IPS-11a (cell line): ENCODE results near the gene NKRF.

ENCODE experiments used
- H3K4me3 ChIP-seq: one replicate; pipeline ENCODE4 v1.5.1; 2013; ENCODE audit warnings: low read depth, low read length, control low read depth

Gene NKRF

GRCh38 chrX:119617517-119618164 lies 11.4 kb upstream of the NKRF start:
- no peak overlapping the region for H3K4me3 ChIP-seq

GRCh38 chrX:119614776-119615175 lies 8.6 kb upstream of the NKRF start:
- no peak overlapping the region for H3K4me3 ChIP-seq

GRCh38 chrX:119607018-119607389 lies 780 bp upstream of the NKRF start:
- no peak overlapping the region for H3K4me3 ChIP-seq

- H3K4me3 ChIP-seq: peak overlapping the region; percentile 85
These were observed 552 bp downstream of the NKRF start for GRCh38 chrX:119605464-119606279.

- peak overlapping the region; percentile 35 for H3K4me3 ChIP-seq
These were observed 1.3 kb downstream of the NKRF start for GRCh38 chrX:119604766-119605463.

DNA sequence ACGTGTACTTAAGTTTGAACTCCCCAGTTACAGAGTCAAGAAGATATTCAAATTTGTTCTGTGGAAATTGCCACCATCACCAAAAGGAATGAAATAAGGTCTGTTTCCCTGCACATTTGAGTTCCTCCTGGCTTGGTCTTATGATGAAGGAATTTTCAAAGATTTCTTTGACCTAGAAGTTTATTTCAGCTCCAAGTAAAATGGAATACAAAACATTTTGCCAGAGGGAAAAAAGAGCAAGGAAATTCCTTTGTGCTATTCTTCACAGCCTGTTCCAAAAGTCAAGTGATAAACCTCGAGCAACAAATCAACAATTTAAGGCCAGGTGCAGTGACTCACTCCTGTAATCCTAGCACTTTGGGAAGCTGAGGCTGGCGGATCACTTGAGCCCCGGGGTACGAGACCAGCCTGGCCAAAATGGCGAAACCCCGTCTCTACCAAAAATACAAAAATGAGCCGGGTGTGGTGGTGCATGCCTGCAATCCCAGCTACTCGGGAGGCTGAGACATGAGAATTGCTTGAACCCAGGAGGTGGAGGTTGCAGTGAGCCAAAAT lies 3.4 kb downstream of the NKRF start:
- no peak overlapping the region for H3K4me3 ChIP-seq

DNA sequence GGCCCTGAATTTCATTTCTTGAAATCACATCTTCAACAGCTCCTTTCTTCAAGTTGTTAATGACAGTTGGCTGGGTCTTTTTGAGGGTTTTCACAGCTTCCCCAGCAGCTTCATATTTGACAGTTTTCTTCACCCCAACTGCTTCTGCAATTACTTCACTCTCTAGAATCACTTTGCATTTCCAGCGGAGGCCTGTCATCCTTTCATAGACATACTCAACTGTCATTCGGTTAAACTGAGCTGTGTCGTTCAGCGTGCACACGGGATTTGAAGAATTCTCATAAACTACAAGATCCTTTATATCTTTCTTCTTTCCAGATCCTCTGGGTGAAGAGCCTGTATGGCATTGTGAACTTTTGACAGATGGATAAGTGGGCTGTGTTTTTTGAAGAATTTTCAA lies 16.4 kb downstream of the NKRF start:
- H3K4me3 ChIP-seq: no peak overlapping the region

GRCh38 chrX:119583431-119584059 lies 22.7 kb downstream of the NKRF start:
- no peak overlapping the region for H3K4me3 ChIP-seq

GRCh38 chrX:119579414-119579813 lies 26.8 kb downstream of the NKRF start:
- no peak overlapping the region for H3K4me3 ChIP-seq

DNA sequence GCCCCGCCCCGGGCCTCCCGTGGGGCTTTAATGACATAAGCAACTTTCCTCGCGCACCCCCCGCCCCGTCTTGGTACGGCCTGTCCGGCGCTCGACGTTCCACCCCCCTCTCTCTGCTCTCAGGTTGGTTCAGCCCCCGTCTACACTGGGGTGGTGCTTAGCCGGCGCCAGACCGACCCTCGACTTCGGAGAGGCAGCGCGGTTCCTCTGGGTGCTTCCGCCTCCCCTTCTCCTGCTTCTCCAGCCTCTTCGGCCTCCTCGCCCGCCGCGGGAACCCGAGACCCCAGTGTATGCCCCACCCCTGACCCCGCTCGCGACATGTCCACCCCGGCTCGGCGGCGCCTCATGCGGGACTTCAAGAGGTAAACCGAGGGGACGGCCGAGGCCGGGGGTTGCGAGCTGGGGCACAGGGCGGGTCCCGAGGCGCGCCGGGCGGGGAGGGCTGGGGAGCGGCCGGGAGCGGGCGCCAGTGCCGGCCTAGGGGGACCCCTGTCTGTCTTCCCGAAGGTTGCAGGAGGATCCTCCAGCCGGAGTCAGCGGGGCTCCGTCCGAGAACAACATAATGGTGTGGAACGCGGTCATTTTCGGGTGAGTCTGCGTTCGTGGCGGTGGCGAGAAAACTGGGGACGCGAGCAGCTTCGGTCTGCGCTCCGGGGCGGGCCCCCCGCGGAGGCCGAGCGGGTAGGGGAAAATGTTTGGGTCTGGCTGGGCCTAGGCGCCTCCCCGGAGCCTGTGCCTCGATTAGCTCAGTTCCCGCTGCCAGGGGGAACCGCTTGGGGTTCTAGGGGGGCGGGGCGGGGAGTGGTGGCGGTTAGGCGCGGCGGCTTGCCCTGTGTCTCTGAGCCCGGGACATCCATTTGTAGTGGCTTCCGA lies 31.6 kb downstream of the NKRF start, which contains the start of gene UBE2A:
UBE2A (plus strand) TSS at position 170 of the 873 bp plus-strand sequence; CDS start at position 319, 149 bp downstream.
- H3K4me3 ChIP-seq: peak within 1 kb of the TSS; percentile 61

DNA sequence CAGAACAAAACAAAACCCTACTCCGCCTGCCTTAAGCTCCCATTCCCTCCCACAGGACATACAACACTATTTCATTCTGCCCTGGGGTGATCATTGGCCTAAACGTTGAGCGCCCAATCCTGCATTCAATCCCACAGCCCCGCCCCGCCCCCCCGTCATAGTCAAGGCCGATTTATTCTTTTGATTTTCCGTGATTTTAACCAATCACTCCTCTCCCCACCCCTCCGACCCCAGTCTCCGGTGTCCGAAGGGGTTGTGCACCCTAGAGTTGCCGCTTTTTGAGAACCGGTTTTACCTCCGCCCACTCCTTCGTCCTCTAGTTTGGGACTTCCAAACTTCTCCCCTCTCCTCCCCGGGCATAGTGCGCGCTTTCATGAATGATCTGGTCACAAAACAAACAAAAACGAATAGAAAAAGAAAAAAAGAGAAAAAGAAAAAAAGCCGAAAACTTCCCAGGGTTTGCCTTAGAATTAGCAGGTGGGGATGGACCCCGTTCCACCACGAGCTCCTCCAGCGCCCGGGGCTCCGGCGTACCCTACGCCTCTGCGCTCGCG lies 32.3 kb downstream of the NKRF start:
- H3K4me3 ChIP-seq: peak overlapping the region; percentile 61

GRCh38 chrX:119573222-119573621 lies 33.0 kb downstream of the NKRF start:
- peak overlapping the region; percentile 24 for H3K4me3 ChIP-seq

GRCh38 chrX:119570351-119570835 lies 35.8 kb downstream of the NKRF start:
- H3K4me3 ChIP-seq: no peak overlapping the region

GRCh38 chrX:119565107-119565663 lies 41.0 kb downstream of the NKRF start, which contains the start of gene STEEP1:
STEEP1 (minus strand) TSS chrX:119565409; CDS start chrX:119565355, 54 bp downstream.
- peak within 1 kb of the TSS; percentile 72 for H3K4me3 ChIP-seq

DNA sequence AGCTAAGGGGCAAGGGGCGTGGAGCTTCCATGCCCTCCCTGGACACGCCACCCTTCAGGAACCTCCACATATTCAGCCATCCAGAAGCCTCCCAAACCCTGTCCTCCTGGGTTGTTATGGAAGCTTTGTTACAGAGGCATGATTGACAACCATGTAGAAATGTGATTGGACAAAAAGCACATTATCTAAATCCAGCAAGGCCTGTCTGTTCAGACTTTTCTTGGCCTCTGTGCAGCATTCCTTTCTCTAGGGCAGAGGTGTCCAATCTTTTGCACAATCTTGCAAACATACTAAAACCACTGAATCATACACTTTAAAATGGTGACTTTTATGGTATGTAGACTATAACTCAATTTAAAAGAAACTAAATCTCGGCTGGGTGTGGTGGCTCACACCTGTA lies 53.7 kb downstream of the NKRF start:
- no peak overlapping the region for H3K4me3 ChIP-seq

- H3K4me3 ChIP-seq: no peak overlapping the region
These were observed 56.8 kb downstream of the NKRF start for GRCh38 chrX:119549327-119550016.

DNA sequence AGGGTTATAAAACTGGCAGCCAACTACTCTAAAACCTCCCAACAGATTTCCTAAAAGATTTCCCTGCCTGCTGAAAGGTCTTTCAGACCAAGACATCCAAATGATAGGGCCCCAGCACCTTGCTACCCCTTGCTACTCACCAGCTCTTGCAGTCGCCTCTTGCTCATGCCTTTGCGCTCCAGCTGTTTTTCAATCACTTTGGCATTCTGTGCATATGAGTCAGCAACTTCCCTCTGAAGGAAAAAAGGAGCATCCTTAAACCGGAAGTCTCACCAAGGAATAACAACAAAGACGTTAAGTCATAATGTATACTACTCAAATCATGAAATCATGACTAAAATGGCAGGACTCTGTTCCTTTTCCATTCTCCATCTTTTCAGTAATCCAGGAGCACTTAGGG lies 65.0 kb downstream of the NKRF start:
- no peak overlapping the region for H3K4me3 ChIP-seq

GRCh38 chrX:119539872-119540271 lies 66.4 kb downstream of the NKRF start:
- no peak overlapping the region for H3K4me3 ChIP-seq
